Rectal smooth muscle tissue (tissue), 1 donor: ENCODE results near the gene CITED2.
"Not testable (repeated sequence)": the region's sequence is repeated elsewhere in the genome, so short reads cannot be mapped to it uniquely, and the experiment has no call there.

Experiments used
- H3K27ac ChIP-seq: one replicate; pipeline ENCODE4 v1.7.0; 2013; ENCODE audit warnings: low read depth, low read length, inconsistent platforms
- H3K27me3 ChIP-seq: one replicate; pipeline ENCODE4 v1.7.0; 2013; ENCODE audit warnings: low read length; ENCODE audit not compliant: control insufficient read depth, insufficient read depth
- H3K36me3 ChIP-seq: one replicate; pipeline ENCODE4 v1.7.0; 2013; ENCODE audit warnings: low read length; ENCODE audit not compliant: control insufficient read depth, insufficient read depth
- H3K4me1 ChIP-seq: one replicate; pipeline ENCODE4 v1.7.0; 2013; ENCODE audit warnings: low read length; ENCODE audit not compliant: control insufficient read depth, insufficient read depth
- H3K4me3 ChIP-seq: one replicate; pipeline ENCODE4 v1.7.0; 2013; ENCODE audit warnings: low read length
- H3K9ac ChIP-seq: one replicate; pipeline ENCODE4 v1.7.0; 2013; ENCODE audit warnings: low read length

Gene CITED2

DNA sequence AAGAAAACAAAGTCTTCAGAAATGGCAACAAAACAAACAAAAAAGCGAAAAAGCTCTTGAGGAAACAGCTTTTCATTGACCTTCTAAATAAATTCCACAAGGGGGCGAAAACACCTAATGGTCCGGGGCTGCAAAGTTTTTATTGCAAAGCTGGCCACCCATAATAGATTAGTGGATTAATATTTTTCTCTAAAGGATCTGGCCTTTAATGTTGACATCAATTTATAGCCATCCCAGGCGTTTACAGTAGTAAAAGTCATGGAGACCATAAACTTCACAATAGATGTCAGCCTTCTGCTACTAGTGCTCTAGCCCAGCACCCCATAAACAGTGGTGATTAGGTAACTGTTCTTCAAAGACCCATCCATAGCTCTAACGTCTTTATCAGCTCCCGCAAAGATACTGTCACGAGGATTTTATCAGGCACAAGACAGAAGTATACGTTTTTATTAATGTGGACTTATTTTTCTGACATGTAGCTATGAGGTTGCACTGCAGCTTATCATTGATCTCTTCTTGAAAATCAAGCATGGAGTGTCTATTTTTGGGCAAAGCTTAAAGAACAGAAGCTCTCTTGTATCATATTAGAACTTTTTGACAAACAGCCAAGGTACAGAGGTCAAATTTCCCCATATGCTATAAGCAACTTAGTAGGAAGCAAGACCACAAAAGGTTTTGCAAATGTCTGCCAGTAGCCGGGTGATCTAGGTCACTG is 4.7 kb downstream of the CITED2 start:
- no peaks in the 10 kb centered on the region for H3K27me3 ChIP-seq
- H3K4me1 ChIP-seq: peaks cover 9% of the 10 kb centered on the region
- peak overlapping the region; percentile 93 for H3K27ac ChIP-seq
- peak overlapping the region; percentile 36 for H3K4me3 ChIP-seq
- peaks cover 6% of the 10 kb centered on the region for H3K36me3 ChIP-seq
- H3K9ac ChIP-seq: no peak overlapping the region

DNA sequence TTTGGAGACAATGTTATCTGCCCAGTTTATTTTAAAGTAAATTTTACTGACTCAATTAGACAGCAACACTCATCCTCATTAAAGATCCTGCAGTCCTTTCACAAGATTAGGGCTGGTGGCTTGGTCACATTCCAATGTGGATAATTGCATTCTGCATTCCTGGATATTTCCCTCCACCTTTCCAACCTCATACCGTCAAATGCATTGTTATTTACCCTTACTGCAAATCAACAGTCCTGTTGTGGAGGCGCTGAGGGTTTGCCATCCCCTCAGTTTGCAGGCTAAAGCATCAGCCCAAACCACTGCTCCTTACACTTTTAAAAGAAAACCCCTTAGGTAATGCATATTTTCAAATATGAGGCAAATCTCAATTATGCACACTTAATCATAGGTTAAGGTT is 5.4 kb downstream of the CITED2 start:
- Histone ChIP-seq H3K4me1 (peaks cover 9% of the 10 kb centered on the region), H3K27me3 (no peaks in the 10 kb centered on the region), H3K9ac (no peak overlapping the region), H3K36me3 (peaks cover 6% of the 10 kb centered on the region), H3K27ac (no peak overlapping the region), H3K4me3 (no peak overlapping the region)

GRCh38 chr6:139368661-139369060 is 5.8 kb downstream of the CITED2 start:
- H3K4me1 ChIP-seq: peaks cover 9% of the 10 kb centered on the region
- H3K4me3 ChIP-seq: no peak overlapping the region
- H3K9ac ChIP-seq: no peak overlapping the region
- H3K27me3 ChIP-seq: no peaks in the 10 kb centered on the region
- peaks cover 5% of the 10 kb centered on the region for H3K36me3 ChIP-seq
- no peak overlapping the region for H3K27ac ChIP-seq

- H3K36me3 ChIP-seq: no peaks in the 10 kb centered on the region
- H3K4me1 ChIP-seq: peaks cover 9% of the 10 kb centered on the region
- H3K27ac ChIP-seq: no peak overlapping the region
- no peak overlapping the region for H3K4me3 ChIP-seq
- no peak overlapping the region for H3K9ac ChIP-seq
- no peaks in the 10 kb centered on the region for H3K27me3 ChIP-seq
Measured at GRCh38 chr6:139367810-139368351, 6.6 kb downstream of the CITED2 start.

DNA sequence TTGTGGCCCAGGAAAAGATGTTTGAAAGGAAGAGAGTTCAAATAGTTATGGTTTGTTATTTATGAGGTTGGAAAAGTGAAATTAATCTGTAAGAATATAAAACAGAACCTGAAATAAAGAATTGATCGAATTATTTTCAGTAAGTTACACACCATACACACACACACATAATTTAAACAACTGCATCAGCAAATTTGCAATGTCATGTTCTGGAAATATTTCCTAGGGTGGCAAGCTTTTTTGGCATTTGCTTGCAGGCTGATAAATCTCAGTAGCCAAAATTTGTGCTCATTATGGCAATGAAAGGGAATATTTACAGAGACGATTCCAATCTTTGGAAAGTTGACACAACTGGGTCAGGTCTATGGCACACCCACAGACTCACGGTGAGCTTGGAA is 9.5 kb downstream of the CITED2 start:
- Histone ChIP-seq H3K9ac (no peak overlapping the region), H3K36me3 (no peaks in the 10 kb centered on the region), H3K27ac (no peak overlapping the region), H3K27me3 (no peaks in the 10 kb centered on the region), H3K4me1 (peaks cover 8% of the 10 kb centered on the region), H3K4me3 (no peak overlapping the region)

DNA sequence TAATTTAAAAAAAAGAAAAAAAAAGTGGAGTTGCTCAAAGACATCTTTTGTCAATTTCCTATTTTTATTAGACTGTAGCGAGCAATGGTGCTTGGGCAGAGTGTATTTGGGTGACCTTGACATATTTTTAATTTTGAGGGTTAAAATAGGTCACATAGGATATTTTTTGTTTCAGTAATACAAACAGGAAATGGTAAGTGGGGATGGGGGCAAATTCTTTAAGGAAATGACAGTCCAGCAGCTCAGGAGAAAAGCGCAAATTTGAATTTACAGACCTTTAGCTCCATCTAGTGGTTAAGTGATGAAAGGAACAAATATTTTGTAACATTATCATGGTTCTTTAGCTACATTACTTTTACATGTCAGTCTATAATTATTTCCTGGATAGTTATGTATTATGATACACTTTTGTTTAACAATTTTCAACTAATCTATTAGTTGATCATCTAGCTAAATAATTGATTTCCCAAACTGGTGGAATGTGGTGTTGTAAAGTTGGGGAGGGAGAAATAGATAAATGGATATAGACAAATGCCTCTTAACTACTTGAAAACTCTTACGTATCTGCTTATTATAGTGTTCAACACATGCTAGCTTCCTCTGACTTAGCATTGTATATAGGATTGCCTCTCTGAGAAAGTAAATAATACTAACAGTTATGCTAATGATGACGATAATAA is 10.0 kb downstream of the CITED2 start:
- Histone ChIP-seq H3K4me1 (peaks cover 4% of the 10 kb centered on the region), H3K9ac (no peak overlapping the region), H3K27ac (no peak overlapping the region), H3K36me3 (no peaks in the 10 kb centered on the region), H3K4me3 (no peak overlapping the region), H3K27me3 (no peaks in the 10 kb centered on the region)

DNA sequence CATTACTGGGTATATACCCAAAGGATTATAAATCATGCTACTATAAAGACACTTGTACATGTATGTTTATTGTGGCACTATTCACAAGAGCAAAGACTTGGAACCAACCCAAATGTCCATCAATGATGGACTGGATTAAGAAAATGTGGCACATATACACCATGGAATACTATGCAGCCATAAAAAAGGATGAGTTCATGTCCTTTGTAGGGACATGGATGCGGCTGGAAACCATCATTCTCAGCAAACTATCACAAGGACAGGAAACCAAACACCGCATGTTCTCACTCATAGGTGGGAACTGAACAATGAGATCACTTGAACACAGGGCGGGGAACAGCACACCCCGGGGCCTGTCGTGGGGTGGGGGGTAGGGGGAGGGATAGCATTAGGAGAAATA is 10.7 kb downstream of the CITED2 start:
- not testable (repeated sequence) for H3K4me3 ChIP-seq, H3K27me3 ChIP-seq, H3K36me3 ChIP-seq, H3K27ac ChIP-seq, H3K9ac ChIP-seq, H3K4me1 ChIP-seq

GRCh38 chr6:139363123-139363522 is 11.3 kb downstream of the CITED2 start:
- not testable (repeated sequence) for H3K27me3 ChIP-seq, H3K4me3 ChIP-seq, H3K9ac ChIP-seq, H3K4me1 ChIP-seq, H3K27ac ChIP-seq, H3K36me3 ChIP-seq

DNA sequence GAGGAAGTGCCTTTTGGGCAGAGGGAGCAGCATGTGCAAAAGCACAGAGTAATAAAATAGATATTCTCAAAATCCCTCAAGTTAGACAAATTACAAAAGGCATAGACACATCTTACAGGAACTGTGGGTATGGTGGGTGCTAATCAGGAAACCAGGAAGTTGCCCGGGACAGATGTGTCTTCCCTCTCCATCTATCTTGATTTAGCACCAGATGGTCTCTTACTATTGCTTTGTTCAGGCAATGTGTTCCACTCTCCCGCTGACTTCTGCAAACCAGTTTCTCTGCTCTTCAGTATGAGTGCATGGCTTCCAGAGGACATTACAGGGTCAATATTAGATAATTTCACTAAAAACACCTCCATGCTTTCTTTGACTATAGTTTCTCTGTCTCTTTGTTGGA is 13.2 kb downstream of the CITED2 start:
- H3K4me1 ChIP-seq: no peaks in the 10 kb centered on the region
- H3K27me3 ChIP-seq: no peaks in the 10 kb centered on the region
- no peaks in the 10 kb centered on the region for H3K36me3 ChIP-seq
- no peak overlapping the region for H3K27ac ChIP-seq
- no peak overlapping the region for H3K4me3 ChIP-seq
- no peak overlapping the region for H3K9ac ChIP-seq

GRCh38 chr6:139356924-139357323 is 17.5 kb downstream of the CITED2 start:
- Histone ChIP-seq H3K4me1 (no peaks in the 10 kb centered on the region), H3K27ac (no peak overlapping the region), H3K4me3 (no peak overlapping the region), H3K9ac (no peak overlapping the region), H3K27me3 (no peaks in the 10 kb centered on the region), H3K36me3 (no peaks in the 10 kb centered on the region)

DNA sequence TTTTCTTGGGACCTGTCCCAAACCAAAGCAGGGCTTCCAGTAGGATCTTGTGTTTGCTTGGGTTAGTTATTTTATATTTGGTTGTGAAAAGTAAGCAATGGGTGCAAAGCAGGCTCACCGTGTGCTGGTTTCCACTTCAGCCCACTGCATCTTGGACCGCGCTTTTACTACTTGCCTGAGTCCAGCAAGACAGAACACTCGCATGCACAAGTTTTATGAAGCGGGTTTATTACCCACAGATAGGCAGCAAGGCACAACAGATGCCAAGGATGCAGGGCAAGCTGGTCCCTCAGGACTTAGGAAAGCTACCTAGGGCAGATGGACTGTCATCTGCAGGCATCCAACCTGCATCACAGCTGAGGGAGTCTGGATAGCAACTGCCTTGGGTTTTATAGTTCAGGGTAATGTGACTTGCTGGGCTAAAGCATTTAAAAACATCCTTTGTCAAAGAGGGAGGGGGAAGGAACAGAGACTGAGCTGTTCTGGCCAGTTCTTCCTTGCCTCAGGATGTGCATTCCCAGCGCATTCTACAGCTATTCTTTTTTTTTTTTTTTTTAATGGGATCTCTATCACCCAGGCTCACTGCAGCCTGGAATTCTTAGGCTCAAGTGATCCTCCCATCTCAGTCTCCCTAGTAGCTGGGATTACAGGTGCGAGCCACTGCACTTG is 18.5 kb downstream of the CITED2 start:
- Histone ChIP-seq H3K4me1 (no peaks in the 10 kb centered on the region), H3K36me3 (no peaks in the 10 kb centered on the region), H3K27ac (no peak overlapping the region), H3K27me3 (no peaks in the 10 kb centered on the region), H3K9ac (no peak overlapping the region), H3K4me3 (no peak overlapping the region)

DNA sequence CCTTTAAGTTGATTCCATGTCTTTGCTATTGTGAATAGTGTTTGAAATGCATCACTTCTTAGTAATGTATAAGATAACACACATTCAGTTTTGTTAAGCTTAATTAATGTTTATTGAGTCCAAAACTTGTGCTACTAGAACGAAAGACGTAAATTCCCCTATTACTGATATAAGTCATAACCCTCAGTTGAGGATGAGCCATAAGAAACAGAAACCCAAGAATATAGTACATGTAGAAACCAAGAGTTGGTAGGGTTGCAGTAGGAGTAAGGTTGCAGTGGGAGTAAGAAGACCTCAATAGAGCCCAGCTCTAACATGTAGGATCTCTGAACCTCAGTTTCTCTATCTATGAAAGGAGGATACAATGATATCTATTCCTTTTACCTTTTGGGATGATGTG is 19.3 kb downstream of the CITED2 start:
- Histone ChIP-seq H3K27me3 (no peaks in the 10 kb centered on the region), H3K27ac (no peak overlapping the region), H3K36me3 (no peaks in the 10 kb centered on the region), H3K4me1 (no peaks in the 10 kb centered on the region), H3K4me3 (no peak overlapping the region), H3K9ac (no peak overlapping the region)
